ENCODE measurements around the gene HIPK2.

Gene HIPK2

DNA sequence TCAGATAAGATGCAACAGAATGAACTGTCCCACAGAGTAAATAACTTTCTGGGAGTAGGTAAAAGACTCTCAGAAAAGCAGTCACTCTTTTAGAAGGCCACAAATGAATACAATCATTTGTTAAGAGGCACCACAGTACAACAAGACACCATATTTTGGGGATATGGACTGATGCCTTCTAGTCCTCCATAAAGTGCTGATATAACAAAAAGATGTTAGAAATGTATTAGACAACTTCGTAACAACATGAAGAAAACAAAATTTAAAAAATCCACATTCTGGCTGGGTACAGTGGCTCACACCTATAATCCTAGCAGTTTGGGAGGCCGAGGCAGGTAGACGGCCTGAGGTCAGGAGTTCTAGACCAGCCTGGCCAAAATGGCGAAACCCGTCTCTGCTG lies 111.3 kb downstream of the HIPK2 start:
- DNase-seq = no peak

DNA sequence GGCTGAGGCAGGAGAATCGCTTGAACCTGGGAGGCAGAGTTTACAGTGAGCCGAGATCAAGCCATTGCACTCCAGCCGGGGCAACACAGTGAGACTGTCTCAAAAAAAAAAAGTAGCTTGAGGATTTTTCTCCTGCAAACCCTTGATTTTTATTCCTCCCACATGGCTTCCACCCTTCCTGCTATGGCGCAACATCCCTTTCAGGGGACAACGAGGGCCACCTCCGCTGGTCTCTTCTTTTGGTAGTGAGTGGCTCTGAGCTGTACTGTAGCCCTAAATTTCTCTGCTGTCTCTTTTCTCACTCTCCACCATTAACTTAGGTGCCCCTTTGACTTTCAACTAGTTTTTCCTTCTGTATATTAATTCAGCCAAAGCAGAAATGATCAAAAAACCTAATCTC lies 113.4 kb downstream of the HIPK2 start:
- DNase-seq = no peak

DNA sequence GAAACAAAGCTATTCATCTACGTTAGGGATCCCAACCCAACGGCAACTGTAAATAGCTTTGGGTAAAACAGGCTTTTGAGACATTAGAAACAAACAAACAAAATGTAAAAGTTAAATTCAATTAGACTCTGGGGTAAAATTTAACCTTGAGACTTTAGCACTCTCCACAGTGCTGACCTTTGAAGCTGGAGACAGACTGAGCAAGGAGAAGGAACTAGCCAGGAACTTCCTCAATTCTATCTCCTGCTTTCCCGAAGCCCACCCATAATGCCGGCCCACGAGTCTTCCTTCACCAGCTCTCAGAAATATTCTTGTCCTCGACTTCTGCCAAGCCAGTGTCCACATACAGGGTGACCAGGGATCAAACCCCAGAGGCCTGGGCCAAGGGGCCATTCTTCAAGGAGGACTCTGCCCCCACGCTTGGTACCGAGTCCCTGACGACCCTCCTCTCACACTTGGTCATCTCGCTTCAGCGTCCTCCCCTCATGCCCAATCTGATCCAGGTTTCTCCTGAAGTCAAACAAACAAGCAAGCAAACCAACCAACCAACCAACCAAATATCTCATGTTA lies 114.1 kb downstream of the HIPK2 start:
- no peak for DNase-seq

DNA sequence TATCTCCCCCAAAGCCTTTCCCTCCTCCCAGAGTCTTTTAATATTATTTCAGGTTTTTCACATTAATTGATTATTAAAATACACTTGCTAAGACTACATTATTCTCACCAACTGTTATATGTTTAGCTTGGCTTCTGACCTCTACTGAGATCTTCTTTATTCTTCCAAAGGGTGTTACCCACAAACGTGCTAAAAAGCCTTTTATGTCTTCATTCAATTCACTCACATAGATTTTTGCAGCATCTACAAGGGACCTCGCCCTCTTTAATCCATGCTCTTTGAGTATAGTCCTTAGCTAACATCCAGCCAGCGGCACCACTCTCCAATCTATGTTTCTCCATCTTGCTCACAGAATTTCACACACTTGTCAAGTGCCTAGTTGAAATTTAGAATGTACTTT lies 115.9 kb downstream of the HIPK2 start:
- no peak for DNase-seq

DNA sequence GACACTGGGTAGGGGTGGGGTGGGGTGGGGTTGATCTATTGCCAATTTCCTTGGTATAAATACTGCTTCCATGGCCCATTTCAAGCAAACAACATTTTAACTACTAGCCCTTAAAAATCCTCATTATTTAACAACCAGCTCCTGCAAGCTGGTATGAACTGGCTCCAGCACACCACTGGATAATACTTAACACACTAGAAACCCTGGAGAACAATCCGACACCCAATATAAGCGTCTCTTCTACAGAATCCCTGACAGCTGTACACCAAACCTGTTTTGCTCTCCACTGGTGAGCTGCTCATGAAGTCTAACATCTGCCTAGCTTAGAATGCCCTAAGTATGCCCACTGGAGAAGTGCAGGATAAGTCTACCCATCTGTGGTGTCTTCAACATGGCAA lies 116.8 kb downstream of the HIPK2 start:
- no peak for DNase-seq

DNA sequence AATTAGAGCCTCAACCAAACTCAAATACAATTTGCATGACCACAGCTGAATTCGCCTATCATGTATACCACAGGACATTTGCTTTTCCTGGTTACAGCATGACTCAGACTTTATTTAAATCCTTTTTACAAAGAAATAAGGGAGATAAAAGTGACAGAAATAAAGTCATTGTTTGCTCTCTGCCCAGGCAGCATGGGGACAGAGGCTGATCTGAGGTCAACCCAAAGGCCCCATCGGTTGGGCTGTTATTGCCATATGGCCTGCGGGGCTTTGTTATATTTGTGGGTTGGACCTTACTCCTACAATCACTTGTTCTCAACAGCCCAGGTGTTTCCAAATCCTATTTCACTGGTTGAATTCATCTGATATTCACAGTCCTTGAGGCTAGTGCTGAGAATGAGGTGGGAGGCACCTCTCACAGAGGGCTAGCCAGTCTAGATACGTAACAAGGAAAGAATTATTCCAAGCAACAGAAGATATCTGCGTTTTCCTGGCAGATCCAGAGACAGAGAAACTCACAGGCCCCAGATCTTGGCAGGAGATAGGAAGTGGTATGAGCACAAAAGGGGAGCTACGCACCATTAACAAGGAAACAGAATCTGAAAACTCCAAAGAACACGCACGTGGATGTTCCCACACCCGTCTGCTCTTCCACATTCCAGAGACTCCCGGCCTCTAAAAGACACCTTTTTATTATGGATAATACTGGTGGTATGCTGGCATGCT lies 117.3 kb downstream of the HIPK2 start:
- DNase-seq = no peak

DNA sequence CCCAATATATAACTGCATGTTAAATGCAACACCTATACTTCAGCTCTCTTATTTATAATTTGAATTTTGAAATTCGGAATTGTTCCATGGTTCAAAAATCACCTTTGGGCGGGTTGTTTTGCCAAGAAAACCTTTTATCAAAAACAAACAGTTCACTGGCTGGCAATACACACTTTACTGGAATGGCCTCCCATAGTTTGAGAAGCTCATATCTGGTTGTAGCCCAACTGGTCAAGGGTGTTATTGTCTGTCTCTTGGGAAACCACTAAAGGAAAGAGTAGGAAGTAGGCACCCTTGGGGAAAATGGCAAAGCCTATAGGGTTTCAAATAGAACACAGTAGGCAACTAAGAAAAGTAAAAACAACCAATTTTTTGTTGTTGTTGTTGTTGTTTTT lies 117.9 kb downstream of the HIPK2 start:
- no peak for DNase-seq

DNA sequence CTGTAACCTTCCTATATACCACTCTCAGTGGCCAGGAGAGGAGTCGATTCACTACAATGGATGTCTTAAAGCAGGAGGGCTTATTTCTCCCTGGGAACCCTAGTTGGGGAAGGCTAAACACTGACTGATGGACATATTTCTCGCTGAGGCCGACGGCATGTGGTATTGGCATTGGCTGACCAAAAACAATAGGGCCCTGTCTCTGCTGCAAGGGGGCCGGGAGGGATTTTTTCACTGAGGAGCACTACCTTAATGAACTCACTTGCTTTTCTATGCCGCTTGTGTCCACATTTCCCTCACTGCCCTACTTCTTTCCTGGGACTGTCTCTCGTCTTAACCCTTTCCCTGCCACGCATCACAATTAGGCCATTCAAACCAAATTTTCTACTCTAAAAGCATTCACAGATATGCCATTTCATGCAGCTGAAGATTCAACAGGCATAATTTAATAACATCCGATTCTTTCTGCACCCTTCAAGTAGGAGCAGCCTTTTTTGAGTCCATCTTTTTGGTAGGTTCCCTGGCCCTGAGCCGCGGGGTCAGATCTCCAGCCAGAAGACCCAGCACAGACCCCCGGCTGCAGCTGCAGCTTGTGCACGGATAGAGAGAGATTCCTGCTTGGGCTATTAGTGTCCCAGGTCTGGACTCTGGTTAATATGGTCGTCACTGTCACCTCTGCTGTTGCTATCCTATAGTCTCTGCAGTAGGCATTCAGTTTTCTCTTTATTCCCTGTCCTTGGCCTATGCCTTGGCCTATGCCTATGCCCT lies 118.7 kb downstream of the HIPK2 start:
- no peak for DNase-seq

DNA sequence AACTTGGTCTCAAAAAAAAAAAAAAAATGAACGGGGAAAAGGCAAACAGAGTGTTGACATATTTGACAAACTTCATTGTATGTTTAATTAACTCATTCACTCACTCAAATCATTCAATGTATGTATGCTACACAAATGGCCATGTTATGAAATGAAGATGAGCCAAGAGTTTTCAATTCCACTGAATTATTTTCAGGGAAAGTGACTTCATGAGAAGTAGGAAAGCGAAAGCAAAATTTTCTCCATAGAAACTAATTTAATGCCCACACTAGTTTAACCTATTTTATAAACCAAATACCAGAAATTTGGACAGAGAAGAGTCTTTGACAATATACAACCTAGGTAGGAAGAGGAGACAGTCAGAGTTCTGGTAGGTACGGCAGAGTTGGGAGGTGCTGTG lies 119.5 kb downstream of the HIPK2 start:
- no peak for DNase-seq

DNA sequence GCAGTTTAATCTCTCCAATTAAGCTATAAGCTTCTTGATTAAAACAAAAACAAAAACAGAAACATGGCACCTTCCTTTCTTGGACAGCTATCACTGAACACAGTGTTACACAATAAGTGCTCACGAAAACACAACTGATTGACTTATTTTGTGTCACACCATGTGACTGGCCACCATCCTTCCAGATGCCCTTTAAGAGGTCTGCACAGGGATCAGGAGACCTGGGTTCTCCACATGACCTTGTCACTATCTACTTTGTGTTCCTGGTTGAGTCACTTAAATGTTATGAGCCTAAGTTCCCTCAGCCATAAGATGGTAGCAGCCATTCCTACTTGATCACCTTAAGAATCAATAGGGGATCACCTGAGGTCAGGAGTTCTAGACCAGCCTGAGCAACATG lies 120.1 kb downstream of the HIPK2 start:
- no peak for DNase-seq

DNA sequence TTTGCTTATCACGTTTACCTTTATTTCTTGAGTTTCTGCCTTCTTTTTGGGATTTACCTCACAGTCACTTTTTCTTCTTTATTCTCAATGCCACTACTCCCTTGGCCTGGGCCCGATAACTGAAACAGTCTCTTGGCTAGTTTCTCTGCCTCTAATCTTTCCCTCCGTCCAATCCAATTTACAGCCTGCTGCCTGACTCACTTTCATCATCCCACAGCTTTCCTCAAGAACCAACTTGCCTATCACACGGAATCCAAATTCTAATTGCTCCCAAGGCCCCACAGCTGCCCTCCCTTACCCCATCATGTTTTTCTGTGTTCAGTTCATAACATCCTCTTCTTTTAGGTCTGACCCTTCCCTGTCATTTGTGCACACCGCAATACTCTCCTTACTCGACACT lies 121.4 kb downstream of the HIPK2 start:
- DNase-seq = no peak

DNA sequence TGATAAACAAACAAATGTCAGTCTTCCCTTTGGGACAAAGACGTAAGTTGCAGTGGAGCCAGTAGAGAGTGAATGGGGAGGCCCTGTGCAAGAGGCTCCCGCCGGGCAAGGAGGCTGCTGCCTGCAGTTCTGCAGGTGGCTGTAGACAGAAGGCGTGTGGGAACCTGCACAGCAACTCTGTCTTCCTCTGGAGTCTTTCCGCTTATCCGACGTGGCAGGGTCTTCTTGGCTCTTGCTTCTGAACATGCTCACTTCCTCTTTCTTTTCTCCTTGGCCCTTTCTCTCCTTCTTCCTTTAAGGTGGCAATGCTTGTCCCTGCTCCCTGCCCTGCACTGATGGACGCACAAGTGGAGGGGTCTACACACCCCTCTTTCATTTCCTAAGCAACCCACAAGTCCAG lies 122.5 kb downstream of the HIPK2 start:
- no peak for DNase-seq

DNA sequence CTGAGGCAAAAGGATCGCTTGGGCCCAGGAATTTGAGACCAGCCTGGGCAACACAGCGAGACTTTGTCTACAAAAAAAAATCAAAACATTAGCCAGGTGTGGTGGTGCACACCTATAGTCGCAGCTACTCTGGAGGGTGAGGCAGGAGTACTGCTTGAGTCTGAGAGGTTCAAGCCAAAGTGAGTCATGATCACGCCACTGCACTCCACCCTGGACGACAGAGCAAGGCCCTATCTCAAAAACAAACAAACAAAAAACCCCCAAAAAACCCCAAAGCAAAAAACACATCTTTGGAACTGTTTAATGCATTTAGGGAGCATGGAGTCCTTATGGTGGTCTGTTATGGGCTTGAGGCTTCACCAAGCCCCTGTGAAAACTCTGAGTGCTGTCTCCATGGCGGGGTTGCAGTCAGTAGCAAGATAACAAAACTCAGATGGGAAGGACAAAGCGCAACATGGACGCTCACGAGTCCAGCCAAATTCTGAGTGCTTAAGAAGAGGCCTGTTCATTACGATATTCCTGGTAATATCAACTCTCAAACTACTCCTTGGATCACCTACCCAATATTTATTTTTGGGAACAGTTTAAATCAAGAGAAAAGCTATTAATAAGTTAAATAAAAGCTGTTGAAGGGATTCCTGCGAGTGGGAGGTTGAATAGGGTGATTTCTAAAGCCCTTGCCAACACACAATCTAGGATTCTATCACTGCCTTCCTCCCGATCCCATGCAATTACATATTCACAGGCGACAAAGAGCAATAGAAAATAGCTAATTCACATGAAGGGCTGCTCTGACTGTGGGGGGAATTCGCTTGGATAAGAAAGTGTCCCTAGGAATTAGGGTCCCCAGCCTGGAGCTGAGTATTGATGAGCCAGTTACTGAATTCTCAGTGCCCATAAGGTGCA lies 123.3 kb downstream of the HIPK2 start:
- DNase-seq = no peak

DNA sequence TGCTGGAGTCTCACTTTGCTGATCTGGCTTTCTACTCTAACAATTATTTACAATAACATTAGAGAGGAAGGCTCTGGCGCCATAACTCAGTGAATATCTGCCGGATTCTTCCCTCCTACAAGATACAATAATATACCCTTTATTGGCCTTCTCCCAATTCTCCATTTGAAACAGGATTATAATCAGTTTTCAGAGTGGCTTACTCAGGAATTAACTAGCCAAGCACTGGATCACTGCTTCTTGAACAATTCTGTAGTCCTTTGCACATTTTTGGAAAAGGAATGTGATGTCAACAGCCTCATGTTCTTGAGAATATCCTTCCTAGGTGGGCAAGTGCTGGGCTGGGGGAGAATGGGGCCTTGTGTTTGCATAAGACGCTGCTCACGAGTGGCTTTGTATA lies 125.9 kb downstream of the HIPK2 start:
- no peak for DNase-seq

DNA sequence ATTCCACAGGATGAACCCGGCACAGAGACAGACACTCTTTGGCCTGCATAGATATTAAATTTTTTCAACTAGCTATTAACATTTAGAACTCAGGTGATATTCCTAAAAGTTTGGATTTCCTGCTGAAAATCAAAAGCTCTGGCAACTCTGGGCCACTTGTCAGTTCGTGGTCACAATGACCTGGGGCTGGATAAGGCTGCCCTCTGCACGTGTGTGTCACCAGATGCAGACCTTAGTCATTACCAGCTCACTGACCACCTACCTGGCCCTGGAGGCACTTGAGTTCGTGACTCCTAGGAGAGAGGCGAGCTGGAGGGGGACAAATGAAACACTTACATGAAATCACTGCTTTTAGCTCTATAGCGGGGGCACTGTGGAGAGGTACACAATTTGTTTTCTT lies 126.5 kb downstream of the HIPK2 start:
- DNase-seq = no peak

DNA sequence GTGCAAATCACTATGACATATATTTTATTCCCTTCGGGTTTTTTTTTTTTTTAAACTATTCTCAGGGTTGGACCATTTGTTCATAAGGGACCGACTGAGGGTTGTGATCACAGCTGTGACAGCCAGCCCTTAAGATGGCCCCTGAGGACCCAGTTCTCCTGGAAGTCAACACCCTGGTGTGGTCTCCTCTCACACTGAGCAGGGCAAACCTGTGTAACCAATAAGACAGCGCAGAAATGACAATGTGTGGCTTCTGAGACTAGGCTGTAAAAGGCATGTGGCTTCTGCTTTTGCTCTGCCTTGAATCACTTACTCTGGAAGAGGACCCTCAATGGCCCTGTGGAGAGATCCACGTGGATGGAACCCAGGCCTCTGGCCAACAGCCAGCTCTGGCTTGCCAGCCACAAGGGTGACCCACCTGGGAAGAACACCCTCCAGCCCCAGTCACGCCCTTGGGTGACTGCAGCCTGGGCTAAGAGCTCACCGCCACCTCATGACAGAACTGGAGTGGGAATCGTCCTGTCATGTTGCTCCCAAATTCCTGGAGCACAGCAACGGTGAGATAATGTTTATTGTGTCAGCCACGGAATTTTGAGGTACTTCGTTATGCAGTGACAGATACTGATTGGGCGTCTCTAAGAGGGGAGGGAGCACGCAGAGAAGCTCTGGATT lies 127.2 kb downstream of the HIPK2 start:
- DNase-seq = no peak

DNA sequence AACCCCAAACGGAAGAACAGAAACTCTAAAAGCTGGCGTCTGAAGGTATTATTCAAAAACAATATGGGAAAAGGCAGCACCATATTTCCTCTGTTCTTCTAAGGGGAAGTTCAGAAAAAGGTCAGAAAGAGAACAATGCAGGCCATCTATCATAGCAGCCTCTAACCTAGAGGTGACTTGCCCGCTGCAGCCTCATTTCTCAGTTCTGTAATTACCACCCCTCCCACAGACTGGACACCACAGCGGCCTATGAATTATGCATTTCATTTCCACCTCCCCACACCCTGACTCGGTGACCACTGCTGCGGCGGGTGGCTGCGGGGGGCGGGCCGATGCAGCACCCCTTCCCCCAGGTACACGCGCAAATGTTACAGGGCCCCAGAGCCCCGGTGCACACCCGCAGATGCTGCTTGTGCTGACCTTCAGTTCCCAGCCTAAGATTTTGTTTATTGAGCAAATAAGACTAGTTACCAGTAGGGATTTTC lies 128.8 kb downstream of the HIPK2 start:
- no peak for DNase-seq

DNA sequence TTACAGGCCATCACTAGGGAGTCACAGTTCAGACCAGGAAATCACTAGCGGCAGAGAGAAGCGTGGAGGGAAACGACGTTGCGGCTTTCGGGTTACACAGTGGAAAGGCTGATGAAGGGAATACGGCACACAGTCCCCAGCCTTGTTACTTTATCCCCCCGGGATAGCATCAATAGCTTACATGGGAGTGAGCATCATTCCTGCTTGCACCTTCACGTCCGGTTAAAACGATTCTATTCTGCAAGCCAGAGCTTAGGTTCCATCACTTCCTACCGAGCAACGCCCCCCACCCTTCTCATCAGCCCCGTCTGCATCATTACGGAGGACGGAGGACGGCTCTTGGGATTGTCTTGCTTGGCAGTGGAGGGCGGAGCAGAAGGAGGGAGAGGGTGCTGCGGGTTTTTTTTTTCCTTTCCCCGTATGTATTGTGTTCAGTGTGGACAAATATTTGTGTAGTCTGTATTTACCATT lies 129.4 kb downstream of the HIPK2 start:
- no peak for DNase-seq

DNA sequence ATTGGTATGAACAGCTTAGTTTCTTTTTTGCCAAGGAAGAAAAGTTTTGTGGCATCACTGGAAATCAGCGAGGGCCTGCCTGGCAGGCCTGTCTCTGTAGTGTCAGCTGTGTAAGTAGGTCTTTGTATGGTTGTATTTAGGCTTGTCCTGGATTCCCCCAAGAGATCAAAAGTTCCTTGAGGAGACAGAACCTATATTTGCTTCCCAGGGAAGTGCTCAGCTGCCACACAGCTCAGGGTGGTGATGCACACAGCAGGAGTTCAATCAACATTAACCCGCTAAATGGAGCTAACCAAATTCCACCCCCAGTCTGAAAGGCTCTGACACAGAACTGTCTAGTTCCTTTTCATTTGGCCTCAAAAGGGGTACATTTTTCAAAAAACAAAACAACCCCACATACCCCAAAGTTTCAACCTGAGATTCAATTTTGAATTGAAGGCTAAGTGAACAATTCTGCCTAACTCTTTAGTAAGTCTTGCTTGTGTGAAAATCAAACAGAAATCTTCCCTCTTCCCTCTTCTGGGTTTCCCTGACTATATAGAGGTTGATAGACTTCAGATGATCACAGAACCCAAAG lies 129.9 kb downstream of the HIPK2 start:
- DNase-seq = no peak

DNA sequence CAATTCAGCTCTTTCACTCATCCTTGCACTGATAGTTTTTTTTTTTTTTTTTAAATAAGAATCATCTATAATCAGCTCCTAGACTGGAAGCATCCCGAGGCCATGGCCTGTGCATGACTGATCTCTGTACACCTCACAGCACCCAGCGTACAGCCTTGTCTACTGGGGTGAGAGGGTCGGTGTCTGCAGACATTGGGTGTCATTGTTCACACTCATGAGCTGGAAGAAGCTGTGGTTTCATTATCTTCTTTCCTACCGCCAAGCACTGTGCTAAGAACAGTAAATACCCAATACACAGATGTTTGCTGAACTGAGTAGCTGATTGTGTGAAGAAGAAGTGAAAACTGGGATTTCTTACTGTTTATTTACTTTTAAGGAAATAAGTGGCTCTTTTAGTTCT lies 130.7 kb downstream of the HIPK2 start:
- no peak for DNase-seq

DNA sequence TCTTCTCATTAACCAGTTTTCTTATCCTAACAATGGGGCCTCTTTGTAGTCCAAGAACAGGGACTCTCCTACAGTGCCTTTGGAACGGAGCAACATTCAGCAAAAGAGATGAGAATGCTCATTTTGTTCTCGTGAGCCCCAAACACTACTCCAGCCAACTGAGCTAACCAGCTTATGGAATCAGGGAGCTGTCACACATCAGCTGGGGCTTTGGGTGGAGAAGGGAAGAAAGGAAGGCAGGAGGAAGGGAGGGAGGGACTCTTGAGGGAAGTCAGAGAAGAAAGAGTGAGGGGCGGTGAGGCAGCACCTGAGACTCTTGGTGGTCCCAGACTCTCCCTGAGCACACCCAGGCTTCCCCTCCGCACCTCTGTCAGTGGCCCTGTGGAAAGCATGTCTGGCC lies 131.2 kb downstream of the HIPK2 start:
- no peak for DNase-seq

Data from SHP77 treated with DMSO at 0.1 percent for 48 hours (cell line).